Posterior vena cava (tissue), 2 donors: Measurements from ENCODE around the gene ABLIM2. TPM values are rescaled to one million over a fixed set of nuclear protein-coding genes. Genes with fewer than 3 reads are reported as not detected.
"Not testable (repeated sequence)": the region's sequence is repeated elsewhere in the genome, so short reads cannot be mapped to it uniquely, and the experiment has no call there.

Experiments
- DNase-seq: peaks from one replicate; pipeline ENCODE4 v3.0.0-alpha.2; 2020; ENCODE audit warnings: low spot score
- intact Hi-C, 2 donors: fragments of 100-400 bp; cut with DNase I; formaldehyde crosslinking; loops; one replicate each; pipeline versions ENCODE4 v1.14.1 to v1.14.2; 2022 to 2023
- microRNA-seq, 2 donors: library from miRNA; unstranded; fragments of <30 nt; microRNA quantifications; one replicate each; pipeline ENCODE4 v1.2.0, GENCODE V29; 2020 to 2021; ENCODE audit warnings: borderline microRNAs expressed in 2 of 2
- total RNA-seq, 2 donors: library from RNA; stranded (reverse); fragmentation: NEBNext Ultra II Directional; extraction: Animal tissue kit (Norgen Biotek cat#: 25700); gene quantifications; one replicate each; pipeline ENCODE4 v1.2.1, GENCODE V29; 2021
- donor health status: DM: yes; HTN: yes; CAD: no.
- donor health status: DM: yes; HTN: yes; CAD: no.

The ABLIM2 gene
- total RNA-seq, 2 donors from 2014 or later = 11.7 to 23.8 TPM

DNA sequence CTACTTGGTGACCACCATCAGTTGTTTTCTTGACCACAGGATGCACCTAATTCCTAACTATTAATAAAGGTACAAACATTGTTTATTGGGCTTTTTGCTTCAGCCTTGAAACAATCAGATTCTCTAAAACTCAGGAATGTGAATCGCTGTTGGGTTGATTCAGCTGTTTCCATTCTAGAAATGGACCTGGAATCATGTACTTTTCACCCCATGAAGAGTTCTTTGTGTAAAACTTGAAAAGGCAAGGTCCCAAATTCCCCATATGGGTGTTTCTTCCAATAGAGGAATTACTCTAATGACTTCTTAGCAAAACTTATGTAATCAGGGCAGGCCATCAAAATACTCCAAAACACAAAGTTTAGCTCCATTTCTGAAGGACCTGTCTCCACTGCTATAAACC is 226.3 kb downstream of the ABLIM2 start:
- DNase-seq = no peak
- intact Hi-C loops = no loop called here

DNA sequence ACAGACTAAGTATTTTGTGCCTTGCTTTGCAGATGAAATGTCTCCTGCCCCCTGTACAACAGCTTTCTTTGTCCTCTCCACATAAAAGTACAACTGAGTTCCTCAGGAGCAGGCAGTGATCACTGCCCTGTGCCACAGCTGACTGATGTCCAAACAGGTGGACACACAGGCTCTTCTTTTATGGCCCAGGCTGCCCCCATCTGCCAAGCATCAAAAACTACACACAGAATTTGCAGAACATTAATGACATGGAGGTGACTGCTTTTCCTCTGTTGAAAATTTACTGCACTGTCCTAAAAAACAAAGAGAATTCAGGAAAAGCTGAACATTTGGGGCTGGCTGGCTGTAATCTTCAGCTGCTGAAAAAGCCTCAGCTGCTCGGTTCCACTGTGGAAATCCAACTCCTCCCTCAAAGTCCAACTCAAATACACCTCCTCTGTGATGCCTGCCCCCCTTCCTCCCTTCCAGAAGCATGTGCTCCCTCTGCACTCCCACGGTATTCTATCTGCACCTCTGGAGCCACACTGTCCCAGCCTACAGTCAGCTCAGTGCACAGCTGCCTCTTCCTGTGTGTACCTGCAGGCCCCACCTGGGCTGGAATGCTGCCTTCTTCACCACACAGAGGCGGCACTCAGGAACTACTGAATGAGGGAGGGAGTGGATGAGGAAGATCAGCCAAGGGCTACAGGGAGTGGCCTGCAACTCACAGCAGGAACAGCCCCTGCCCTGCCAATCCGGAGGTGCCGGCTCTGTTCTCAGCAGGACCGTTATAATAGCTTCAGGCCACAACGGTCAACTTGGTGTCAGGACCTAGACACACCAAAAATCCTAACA is 229.3 kb downstream of the ABLIM2 start:
- intact Hi-C loops = no loop called here

DNA sequence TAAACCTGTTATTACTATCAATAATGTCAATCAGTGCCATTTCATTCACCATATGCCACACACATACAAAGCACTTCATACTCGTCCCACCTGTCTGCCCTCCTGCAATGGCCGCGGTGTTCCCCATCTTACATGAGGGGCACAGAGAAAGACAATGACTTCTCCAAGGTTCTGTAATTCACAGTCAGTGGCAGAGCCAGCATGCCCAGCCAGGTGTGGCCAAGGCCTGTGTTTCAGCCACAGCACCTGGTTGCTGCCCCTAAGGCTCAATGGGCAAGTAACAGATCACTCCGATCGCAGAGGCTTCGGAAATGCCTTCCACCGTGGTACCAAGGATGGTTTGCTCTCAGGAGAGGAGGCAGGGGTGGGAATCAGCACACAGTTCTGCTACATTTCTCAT is 229.9 kb downstream of the ABLIM2 start:
- DNase-seq = no peak
- intact Hi-C loops = no loop called here

More for the DNA sequence above, 229.3 kb downstream of the ABLIM2 start:
- DNase-seq = no peak

DNA sequence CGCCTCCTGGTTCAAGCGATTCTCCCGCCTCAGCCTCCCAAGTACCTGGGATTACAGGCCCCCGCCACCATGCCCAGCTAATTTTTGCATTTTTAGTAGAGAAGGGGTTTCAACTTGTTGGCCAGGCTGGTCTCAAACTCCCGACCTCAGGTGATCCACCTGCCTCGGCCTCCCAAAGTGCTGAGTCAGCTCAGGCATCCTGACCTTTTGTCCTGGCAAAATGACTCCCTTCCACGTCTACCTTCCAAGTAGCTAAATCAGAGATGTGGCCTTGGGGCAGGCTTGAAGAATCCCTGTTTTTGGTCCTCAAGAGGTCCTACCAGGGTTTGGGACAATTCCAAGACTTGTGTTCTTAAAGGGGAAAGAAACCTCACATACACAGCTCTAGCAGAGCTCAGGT is 231.8 kb downstream of the ABLIM2 start:
- intact Hi-C loops = no loop called here
- DNase-seq = no peak

DNA sequence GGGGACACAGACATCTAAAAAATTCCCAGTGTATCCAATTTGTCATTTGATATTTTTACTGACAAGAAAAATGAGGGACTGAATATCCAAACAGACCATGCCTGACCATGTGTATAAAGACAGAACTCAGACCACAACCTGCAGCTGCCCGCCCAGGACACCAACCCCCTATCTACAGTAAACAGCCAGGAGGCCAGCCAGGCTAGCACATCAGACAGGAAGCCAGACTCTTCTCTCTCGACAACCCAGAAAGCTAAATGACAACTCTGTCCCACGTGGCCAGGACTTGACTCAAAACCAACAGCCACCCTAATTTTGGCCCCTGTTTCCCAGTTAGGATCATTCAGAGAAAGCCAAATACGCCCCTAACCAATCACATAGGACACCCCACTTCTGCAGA is 234.0 kb downstream of the ABLIM2 start:
- DNase-seq = no peak
- intact Hi-C loops = no loop called here

DNA sequence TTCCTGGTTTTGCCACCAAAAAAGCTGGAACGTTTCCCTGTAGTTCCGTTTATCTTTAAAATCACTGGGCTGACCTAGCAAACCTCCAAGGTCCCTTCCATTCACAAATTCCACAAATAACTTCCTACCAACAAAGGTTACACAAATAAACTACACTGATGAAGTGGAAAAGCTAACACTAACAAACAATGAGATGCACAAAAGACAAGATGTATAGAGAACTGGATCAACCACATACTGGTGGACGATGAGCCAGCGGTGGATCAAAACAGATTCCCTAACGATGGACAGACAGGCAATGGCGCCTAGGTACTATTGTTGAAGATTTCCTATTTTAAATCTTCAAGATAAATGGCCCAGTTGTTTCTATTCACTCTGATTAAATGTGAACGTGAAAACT is 234.4 kb downstream of the ABLIM2 start:
- intact Hi-C loops = no loop called here
- DNase-seq = no peak

DNA sequence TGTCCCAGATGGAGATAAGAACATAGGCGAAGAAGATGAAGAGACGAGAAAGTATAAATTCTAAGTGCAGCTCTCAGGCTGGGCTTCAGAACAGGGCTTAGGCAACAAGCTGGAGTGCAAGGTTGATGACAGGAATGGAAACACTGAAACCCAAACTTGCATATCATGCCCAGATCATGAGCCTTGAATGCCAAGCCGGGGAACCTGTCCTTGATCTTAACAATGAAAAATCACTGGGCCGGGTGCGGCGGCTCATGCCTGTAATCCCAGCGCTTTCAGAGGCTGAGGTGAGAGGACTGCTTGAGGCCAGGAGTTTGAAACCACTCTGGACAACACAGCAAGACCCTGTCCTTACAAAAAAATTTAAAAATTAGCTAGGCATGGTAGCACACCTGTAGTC is 236.1 kb downstream of the ABLIM2 start:
- no peak for DNase-seq
- intact Hi-C loops = no loop called here

DNA sequence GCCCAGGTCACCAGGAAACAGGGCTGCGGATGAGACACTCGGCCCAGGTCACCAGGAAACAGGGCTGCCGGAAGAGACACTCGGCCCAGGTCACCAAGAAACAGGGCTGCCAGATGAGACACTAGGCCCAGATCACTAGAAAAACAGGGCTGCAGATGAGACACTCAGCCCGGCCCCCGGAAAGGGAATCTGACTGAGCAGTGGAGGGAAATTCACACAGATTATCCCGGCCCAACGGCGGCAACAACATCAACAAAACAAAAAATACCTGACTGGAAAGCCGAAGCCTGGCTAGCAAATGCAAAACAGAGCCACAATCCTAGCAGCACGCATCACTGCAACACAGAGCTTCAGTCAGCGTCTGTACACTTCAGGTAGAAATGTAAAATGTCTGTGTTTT is 239.6 kb downstream of the ABLIM2 start:
- intact Hi-C loops = no loop called here
- DNase-seq = no peak

DNA sequence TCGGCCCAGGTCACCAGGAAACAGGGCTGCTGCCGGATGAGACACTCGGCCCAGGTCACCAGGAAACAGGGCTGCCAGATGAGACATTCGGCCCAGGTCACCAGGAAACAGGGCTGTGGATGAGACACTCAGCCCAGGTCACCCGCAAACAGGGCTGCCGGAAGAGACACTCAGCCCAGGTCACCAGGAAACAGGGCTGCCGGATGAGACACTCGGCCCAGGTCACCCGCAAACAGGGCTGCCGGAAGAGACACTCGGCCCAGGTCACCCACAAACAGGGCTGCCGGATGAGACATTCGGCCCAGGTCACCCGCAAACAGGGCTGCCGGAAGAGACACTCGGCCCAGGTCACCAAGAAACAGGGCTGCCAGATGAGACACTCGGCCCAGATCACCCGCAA is 240.4 kb downstream of the ABLIM2 start:
- DNase-seq, intact Hi-C loops: not testable (repeated sequence)

DNA sequence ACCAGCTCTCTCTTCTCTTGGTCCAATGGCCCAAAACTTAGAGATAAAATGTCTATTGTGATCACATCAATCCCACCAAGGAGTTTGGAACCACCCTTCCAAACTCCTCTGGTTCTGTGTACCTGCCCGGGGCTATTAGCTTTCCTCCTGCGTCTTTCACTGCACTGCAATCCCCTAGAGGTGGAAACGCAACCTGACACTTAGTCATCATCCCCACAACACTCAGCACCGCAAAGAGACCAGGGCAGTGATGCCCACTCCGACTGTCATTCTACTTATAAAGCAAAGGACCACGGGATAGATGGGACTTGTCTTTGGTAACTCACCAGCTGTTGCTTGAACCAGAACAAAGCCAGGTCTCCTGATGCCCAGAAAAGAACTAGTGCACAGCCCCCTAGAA is 240.9 kb downstream of the ABLIM2 start:
- DNase-seq = no peak
- intact Hi-C loops = no loop called here

DNA sequence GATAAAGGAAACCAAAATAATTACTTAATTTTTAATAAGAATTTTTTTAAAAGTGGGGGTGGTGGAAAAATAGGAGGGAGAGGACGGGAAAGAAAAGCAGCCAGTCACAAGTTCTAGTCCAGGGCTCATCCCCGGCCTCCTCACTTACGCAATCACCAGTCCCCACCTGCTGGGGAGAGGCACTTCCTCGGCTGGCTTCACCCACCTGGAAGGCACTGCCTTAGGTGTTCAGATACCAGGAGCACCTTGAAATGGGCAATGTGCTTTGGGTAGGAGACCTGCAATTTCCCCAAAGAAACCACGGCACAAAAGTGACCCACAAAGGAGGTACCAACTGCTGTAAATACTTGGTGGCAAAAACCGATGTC is 242.8 kb downstream of the ABLIM2 start:
- intact Hi-C loops = no loop called here
- no peak for DNase-seq

Small RNA genes lying within 50 kb of the gene (microRNA-seq; reads per million reads assigned to microRNA genes)
- 67.3 to 572 reads per million in 2 donors for gene MIR95

Other genes with a start within 250 kb of the ABLIM2 start
- 10 to 100 TPM; 45.3 TPM for gene AFAP1, start 219.0 kb downstream of the ABLIM2 start, total RNA-seq
- gene SH3TC1, start 40.5 kb upstream of the ABLIM2 start, total RNA-seq = 10 to 100 TPM; 36.6 to 45.1 TPM
- 100 to 1,000 TPM in 1 of 2 donors, 10 to 100 TPM in 1; 14.9 to 104 TPM for gene HTRA3, start 110.9 kb upstream of the ABLIM2 start, total RNA-seq